KOPT-K1 (cell line): Measurements from ENCODE around the gene ELSPBP1.

Experiments used
- H3K27ac ChIP-seq: fragments of 200-600 bp; sonication (generic); 2 replicates; pipeline ENCODE4 v1.5.1; 2016; ENCODE audit warnings: antibody characterized with exemption, mild to moderate bottlenecking, low read depth, low read length; ENCODE audit not compliant: poor library complexity, severe bottlenecking
- H3K36me3 ChIP-seq: fragments of 200-600 bp; sonication (generic); 2 replicates; pipeline ENCODE4 v1.5.1; 2017; ENCODE audit warnings: antibody characterized with exemption, mild to moderate bottlenecking, low read length, moderate library complexity; ENCODE audit not compliant: insufficient read depth
- H3K9me3 ChIP-seq: fragments of 200-600 bp; sonication (generic); 2 replicates; pipeline ENCODE4 v1.5.1; 2017; ENCODE audit warnings: antibody characterized with exemption, low read length, mild to moderate bottlenecking; ENCODE audit not compliant: insufficient read depth, poor library complexity, severe bottlenecking

The ELSPBP1 gene

DNA sequence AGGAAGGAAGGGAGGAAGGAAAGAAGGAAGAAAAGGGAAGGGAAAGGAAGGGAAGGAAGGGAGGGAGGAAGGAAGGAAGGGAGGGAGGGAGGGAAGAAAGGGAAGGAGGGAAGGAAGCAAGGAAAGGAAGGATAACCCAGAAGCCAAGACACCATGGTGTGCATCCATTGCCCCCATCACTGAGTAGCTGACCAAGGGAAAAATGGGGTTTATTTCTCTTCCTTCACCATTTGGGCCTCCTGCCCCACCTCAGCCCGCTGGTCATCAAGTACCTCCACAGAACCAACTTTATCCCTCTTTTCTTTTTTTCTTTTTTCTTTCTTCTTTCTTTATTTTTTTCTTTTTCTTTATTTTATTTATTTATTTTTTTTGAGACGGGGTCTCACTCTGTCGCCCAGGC lies 29.1 kb downstream of the ELSPBP1 start:
- no peaks in the 10 kb centered on the region for H3K36me3 ChIP-seq
- H3K27ac ChIP-seq, result no peak overlapping the region
- no peaks in the 10 kb centered on the region for H3K9me3 ChIP-seq

DNA sequence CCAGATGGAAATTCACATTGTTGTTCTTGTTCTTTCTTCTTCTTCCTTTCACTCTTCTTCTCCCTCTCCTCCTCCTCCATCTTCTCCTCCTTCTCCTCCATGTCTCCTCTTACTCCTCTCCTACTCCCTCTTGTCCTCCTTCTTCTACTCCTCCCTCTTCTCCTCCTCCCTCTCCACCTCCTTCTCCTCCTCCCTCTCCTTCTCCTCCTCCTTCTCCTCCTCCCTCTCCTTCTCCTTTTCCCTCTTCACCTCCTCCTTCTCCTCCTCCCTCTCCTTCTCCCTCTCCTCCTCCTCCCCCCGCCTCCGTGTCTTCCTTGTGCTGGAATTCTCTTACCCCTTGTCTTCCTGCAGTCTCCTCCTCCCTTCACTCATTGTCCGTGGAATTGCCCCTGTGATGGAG lies 31.0 kb downstream of the ELSPBP1 start:
- no peaks in the 10 kb centered on the region for H3K9me3 ChIP-seq

GRCh38 chr19:48029431-48029830 lies 35.0 kb downstream of the ELSPBP1 start:
- Histone ChIP-seq H3K9me3 (no peaks in the 10 kb centered on the region), H3K27ac (no peak overlapping the region), H3K36me3 (no peaks in the 10 kb centered on the region)

More for the DNA sequence above, 31.0 kb downstream of the ELSPBP1 start:
- Histone ChIP-seq H3K27ac (no peak overlapping the region), H3K36me3 (no peaks in the 10 kb centered on the region)

DNA sequence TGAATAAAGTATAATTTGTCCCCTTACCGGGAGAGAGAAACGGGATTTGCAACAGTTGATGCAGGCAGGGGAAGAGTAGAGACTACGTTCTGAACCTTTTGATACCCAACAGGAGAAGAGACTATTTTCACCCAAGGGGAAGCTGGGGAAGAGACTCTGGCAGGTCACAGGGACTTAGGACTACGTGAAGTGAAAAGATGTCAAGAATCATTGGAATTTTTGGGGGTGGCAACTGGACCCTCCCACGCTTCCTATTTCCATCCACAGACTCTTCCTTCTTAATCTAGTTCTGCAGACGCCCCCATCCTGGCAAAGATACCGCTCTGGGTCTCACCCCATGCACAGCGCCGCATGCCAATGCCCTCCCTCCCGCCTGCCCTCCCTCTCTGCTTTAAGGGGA lies 35.6 kb downstream of the ELSPBP1 start:
- no peak overlapping the region for H3K27ac ChIP-seq
- no peaks in the 10 kb centered on the region for H3K9me3 ChIP-seq
- H3K36me3 ChIP-seq, result no peaks in the 10 kb centered on the region

DNA sequence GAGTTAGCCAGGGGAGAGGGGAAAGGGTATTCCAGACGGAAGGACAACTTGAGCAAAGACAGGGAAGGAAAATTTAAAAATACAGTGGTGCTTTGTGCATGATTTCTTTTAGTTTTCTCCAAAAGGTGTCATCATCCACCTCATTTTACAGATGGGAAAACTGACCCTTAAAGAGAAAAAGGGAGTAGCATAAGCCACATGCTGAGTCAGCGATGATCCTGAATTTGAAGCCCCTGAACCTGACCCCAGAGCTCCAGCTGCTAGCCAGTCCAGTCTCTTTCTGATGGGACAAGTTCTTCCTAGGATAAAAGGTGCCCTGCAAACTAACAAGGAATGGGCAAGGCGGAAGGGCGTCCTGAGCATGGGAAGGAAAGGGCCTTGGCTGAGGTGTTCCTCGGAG lies 39.2 kb downstream of the ELSPBP1 start:
- peaks cover 8% of the 10 kb centered on the region for H3K9me3 ChIP-seq
- H3K27ac ChIP-seq, result no peak overlapping the region
- no peaks in the 10 kb centered on the region for H3K36me3 ChIP-seq

DNA sequence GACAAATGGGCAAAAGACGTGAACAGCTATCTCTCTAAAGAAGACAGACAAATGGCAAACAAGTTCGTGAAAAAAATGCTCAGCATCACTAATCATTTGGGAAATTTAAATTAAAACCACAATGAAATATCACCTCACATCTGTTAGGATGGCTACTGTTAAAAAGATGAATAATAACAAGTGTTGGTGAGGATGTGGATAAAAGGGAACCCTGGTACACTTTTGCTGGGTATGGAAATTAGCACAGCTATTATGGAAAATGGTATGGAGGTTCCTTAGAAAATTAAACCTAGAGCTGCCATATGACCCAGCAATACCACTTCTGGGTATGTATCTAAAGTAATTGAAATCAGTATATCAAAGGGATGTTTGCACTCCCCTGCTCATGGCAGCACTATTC lies 42.3 kb downstream of the ELSPBP1 start:
- no peak overlapping the region for H3K27ac ChIP-seq
- no peaks in the 10 kb centered on the region for H3K36me3 ChIP-seq
- peaks cover 8% of the 10 kb centered on the region for H3K9me3 ChIP-seq

- Histone ChIP-seq H3K36me3 (no peaks in the 10 kb centered on the region), H3K27ac (no peak overlapping the region), H3K9me3 (peaks cover under 1% of the 10 kb centered on the region)
Observed at GRCh38 chr19:48041877-48042580, 47.6 kb downstream of the ELSPBP1 start.

DNA sequence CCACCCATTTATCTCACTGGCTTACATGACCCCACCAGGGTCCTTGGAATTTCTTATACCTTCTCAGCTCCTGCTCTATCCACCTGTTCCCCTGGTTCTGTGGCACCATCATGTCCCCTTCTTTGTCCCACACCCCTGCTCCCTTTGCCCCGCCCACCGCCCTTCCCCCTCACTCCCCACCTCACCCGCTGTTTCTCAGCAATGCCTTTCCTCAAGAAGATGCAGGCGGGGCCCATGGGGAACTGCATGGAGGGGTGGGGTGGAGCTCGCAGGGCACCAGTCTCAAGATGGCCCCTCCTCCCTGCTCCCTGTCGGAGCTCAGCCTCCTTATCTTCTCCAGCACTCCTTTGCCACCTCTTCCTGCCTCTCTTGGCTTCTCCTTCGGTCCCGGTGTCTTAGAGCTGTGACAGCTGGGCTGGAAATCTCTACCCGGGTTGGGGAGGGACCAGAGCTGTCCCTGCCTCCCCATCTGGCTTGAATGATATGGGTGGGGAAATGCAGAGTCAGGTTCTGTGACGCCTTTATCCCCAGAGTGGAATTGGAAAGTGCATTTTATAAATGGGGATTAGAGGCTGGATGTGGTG lies 49.3 kb downstream of the ELSPBP1 start, which contains the start of gene CABP5:
Gene CABP5 (minus strand): TSS at position 405 of the 584 bp plus-strand sequence. CDS start 157 bp downstream, at position 248.
- no peaks in the 10 kb centered on the region for H3K9me3 ChIP-seq
- no peak within 1 kb of the TSS for H3K27ac ChIP-seq
- no peaks in the 10 kb centered on the region for H3K36me3 ChIP-seq

DNA sequence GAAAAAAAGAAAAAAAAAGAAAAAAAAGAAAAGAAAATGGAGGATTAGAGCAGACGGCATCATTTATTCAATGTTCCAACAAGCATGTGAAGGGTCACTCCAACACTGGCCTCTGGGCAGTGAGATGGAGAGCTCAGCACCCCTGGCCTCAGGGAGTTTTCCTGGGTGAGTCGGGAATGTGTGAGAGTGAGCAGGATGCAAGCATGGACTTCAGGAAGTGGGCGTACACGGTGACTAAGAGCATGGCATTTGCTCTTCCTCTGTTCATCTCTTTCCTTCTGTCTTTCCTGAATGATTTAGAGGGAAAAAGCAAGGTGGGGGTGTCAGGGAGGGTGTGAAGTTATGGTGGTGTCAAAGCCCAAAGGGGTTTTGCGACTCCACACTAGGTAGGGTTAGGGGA lies 50.1 kb downstream of the ELSPBP1 start:
- no peaks in the 10 kb centered on the region for H3K9me3 ChIP-seq
- no peak overlapping the region for H3K27ac ChIP-seq

GRCh38 chr19:48051335-48052033 lies 57.1 kb downstream of the ELSPBP1 start:
- Histone ChIP-seq H3K9me3 (no peaks in the 10 kb centered on the region), H3K27ac (no peak overlapping the region), H3K36me3 (no peaks in the 10 kb centered on the region)

More for the DNA sequence above, 50.1 kb downstream of the ELSPBP1 start:
- H3K36me3 ChIP-seq, result no peaks in the 10 kb centered on the region

DNA sequence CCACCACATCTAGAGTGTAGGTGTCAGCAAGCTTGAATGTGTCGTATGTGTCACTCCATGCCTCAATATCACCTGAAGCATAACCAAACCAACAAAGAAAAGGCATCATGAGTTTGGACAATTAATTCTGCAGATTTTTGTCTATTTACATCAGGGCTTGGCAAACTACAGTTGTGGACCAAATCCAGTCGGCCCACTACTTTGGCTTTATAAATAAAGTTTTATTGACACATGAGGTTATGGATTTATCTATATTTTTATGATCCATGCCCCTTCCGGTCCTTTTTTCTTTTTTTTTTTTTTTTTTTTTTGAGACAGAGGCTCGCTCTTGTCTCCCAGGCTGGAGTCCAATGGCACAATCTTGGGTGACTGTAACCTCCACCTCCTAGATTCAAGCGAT lies 58.6 kb downstream of the ELSPBP1 start:
- Histone ChIP-seq H3K36me3 (no peaks in the 10 kb centered on the region), H3K9me3 (no peaks in the 10 kb centered on the region), H3K27ac (no peak overlapping the region)

GRCh38 chr19:48053856-48054255 lies 59.4 kb downstream of the ELSPBP1 start:
- Histone ChIP-seq H3K36me3 (no peaks in the 10 kb centered on the region), H3K9me3 (no peaks in the 10 kb centered on the region), H3K27ac (no peak overlapping the region)

GRCh38 chr19:48059331-48059730 lies 64.9 kb downstream of the ELSPBP1 start:
- no peak overlapping the region for H3K27ac ChIP-seq
- H3K9me3 ChIP-seq, result no peaks in the 10 kb centered on the region
- no peaks in the 10 kb centered on the region for H3K36me3 ChIP-seq

- no peaks in the 10 kb centered on the region for H3K9me3 ChIP-seq
- no peaks in the 10 kb centered on the region for H3K36me3 ChIP-seq
- no peak overlapping the region for H3K27ac ChIP-seq
Observed at GRCh38 chr19:48060381-48060780, 65.9 kb downstream of the ELSPBP1 start.

DNA sequence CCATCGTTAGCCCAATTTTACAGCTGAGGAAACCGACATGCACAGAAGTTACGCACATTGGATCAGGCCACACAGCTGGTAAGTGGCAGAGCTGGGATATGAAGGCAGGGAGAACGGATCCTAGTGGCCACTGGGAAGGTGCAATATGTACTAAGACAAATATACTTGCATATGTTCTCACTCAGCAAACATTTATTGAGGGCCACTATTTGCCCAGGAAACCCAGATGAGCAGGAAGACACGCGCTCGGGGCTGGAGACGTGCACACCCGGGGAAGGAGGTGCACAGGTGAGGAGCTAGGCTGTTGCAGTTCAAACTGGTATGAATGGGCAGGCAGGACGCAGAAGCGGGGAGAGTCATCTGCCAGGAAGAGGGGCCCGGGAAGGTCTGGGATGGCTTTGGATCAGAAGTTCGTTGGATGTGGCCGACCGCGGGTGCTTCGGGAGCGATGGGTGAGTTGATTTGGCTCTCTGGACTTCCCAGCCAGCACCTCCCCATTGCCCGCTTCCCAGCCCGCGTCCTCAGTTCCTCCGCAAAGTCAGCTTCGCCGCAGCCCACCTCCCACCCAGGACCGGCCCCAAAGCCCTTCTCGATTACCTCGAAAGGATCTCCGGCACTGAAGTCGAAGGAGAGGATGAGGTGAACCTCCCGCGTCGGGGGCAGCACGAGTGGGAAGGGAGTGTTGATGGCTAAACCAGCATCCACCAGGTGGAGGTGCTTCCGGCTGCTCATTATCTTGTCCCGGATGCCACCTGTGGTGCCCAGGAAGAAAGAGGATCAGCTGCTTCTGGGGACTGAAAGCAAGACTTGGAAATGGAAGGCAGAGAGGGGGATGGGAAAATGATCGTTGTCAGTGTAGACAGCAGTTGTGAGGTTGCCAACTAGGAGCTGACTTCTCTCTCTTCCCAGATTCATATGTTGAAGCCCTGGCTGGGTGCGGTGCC lies 67.2 kb downstream of the ELSPBP1 start:
- no peaks in the 10 kb centered on the region for H3K36me3 ChIP-seq
- H3K27ac ChIP-seq, result no peak overlapping the region
- H3K9me3 ChIP-seq, result no peaks in the 10 kb centered on the region
